Activated CD4-positive, alpha-beta T cell treated with anti-CD3 and anti-CD28 coated beads, Interleukin-10, Interleukin-2, amounts not matched to agents 100 ng/mL and 50 ng/mL, durations not matched to agents 16 hours and 8 hours (primary cell): ENCODE measurements around the gene TSPAN4.

Experiments
- DNase-seq: peaks from one replicate; pipeline ENCODE4 v3.0.0-alpha.2; 2020

Gene TSPAN4

GRCh38 chr11:853682-854448 is 11.2 kb downstream of the TSPAN4 start:
- DNase-seq = no peak

DNA sequence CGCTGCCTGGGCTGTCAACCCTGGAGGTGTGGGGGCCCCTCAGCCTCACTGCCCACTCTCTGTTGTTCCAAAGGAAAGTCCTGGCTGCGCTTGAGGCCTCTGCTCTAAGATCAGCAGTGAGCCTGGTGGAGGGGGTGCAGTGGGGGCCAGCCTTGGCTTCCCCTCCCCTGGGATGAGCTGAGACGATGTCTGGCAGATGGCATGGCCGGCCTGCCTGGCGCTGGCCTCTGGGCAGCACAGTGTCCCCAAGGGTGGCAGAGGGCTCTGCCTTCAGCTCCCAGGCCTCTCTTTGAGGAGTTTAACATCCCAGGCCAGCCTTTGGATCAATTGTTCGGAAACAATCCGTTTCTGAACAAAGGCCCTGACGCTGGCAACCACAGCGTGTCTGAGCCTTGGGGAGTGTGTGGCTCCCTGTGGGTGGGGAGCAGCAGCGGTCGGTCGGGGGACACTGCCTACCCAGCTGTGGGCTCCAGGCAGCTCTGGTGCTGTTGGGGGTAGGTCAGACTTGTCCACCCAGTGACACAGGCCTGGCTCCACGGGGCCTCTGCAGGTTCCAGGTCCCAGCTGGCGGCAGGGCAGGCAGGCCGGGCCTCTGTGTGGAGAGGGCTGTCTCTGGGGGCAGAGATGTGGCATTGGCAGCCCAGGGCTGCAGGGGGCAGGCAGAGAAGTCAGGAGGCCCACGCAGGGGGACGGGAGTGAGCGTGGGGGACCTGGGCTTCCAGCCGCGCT is 12.1 kb downstream of the TSPAN4 start:
- DNase-seq = no peak

- no peak for DNase-seq
Measured at GRCh38 chr11:855330-855674, 12.7 kb downstream of the TSPAN4 start.

DNA sequence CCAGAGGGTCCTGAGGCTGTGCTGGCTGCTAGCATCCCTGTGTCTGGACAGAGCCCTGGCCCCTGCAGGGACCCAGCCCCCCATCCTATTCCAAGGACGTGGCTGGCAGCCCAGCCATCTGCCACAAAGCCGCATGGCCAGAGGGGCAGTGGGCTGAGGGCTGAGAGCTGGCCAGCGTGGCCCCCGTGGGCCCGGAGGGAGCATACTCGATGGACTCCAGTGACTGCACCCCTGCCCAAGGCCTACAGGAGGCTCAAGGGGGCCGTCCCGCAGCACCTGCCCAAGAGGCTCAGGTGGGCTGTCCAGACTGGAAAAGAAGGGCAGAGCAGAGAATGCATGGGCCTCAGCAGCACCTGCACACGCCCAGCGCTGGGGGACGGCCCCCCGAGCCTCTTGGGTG is 13.1 kb downstream of the TSPAN4 start:
- DNase-seq = no peak

DNA sequence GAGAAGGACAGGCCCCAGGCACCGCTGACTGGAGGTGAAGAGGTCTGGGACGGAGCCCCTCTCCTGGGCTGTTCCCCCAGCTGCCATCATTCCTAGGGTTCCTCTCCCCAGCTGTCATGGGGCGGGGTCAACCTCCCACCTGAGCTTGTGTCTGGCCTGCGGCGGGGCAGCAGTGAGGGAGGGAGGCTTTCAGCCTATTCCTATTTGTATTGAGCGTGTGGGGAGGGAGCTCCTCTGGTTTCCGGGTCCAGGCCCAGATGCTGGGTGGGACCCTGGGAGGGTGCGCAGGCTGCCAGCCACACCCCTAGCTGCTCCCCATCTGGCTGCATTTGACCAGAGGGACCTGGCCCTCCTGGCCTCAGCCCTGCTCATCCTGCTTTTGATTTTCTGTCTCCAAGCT is 13.7 kb downstream of the TSPAN4 start:
- DNase-seq = no peak

DNA sequence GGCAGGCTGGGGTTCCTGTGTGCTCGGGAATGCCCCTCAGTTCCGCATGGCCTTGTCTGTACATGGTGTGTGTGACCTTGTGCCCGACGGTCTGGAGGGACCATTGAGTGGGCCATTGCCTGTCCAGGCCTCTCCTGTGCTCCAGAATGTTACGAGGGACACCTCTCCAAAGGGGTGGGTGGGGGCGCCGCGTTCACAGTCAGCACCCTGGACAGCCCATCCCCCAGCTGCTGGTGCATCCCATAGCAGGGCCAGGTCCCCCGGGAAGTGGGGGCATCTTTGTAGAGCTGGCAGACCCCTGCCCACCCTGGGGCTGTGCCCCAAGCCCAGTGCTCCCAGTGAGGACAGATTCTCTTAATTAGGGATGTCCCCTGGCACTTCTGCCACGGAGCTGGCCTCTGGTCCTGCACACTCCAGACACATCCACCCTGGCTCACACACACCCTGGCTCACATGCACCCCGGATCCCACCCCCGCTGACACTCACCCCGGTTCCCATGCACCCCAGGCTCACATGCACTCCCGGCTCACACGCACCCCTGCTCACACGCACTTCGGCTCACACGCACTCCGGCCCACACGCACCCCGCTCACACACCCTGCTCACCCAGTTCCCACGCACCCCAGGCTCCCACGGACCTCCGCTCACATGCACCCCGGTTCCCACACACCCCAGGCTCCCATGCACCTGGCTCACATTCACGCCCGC is 15.6 kb downstream of the TSPAN4 start:
- no peak for DNase-seq

DNA sequence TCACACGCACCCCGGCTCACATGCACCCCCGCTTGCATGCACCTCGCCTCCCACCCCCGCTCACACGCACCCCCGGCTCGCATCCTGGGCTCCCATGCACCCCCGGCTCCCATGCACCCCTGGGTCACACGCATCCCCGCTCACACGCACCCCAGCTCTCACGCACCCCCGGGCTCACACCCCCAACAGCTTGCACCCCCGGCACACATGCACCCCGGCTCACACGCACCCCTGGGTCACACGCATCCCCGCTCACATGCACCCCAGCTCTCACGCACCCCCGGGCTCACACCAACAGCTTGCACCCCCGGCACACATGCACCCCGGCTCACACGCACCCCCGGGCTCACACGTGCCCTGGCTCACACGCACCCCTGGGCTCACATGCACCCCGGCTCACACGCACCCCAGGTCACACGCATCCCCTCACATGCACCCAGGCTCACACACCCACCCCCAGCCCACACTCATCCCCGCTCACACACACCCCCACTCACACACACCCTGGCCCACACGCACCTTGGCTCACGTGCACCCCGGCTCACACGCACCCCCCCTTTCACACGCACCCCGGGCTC is 16.2 kb downstream of the TSPAN4 start:
- no peak for DNase-seq

GRCh38 chr11:859394-860131 is 16.9 kb downstream of the TSPAN4 start:
- no peak for DNase-seq

DNA sequence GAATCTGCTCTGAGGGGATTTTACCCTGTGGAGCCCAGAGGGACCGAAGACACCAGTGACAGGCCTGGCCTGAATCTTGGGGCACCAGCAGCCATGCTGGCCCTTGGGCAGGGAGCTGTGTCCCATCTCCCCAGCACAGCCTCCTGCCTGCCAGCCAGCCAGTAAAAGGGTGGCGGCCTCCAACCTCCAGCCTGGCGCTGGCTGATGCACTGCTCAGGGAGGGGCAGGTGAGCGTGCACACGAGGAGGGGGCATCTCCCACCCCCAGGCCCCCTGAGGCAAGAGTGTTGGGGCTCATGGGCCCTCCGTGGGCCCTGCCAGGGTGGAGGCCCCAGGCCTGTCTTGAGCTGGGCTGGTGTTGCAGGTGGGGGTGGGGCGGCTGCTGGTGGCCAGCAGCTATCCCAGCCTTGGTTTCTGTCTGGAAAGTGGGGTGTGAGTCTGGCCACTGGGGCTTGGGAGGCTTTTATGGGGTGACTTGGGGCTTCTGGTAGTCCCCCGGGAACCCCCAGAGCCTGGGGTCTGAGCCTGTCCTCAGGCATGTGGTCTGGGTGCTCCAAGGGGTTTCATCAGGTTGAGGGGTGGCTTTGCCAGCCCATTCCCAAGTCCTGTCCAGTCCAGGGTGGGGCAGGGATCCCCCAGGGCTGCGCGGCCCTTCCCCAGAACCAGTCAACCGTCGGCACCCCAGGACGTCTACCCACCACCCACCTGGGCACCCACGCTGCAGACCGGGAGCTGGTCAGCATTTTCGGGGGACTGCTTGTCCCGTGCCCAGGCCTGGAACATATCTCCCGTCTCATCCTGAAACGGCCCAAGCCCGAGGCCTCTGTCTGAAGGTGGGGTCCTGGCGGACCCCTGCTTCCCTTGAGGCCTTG is 17.8 kb downstream of the TSPAN4 start:
- no peak for DNase-seq

GRCh38 chr11:861105-861479 is 18.4 kb downstream of the TSPAN4 start:
- DNase-seq = no peak

DNA sequence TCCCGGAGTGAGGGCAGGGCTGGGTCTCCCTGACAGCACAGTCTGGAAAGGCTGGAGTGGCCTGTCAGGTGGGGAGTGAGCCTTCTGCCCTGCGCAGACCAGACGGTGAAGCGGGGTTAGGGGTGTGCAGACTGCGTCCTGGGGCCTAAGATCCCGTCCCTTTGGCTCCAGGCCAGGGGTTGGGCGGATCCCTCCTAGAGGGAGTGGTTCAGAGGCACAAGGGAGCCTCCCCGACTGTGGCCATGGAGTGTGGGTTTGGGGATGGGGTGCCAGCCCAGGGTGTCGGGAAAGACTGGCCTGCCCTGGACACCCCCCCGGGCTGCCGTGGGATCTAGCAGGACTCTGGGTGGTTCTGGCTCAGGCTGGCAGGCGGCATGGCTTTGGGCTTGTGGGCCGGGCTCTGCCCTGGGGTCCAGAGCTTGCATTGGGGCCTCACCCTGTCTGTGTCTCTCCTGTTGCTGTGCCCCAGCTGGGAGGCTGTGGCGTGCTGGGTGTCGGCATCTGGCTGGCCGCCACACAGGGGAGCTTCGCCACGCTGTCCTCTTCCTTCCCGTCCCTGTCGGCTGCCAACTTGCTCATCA is 19.5 kb downstream of the TSPAN4 start:
- DNase-seq = no peak

DNA sequence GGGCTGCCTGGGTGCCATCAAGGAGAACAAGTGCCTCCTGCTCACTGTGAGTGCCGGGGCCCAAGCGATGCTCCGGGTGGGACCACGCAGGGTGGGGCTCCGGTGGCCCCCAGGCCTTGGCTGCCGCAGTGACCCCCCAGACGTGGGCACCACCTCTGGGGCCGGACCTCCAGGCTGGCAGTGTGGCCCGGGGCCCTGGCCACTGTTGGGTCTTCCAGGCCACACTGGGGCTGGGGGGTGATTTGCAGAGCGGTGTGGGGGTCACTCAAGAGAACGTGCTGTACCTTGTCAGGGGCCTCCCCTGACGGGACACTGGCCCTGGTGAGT is 20.0 kb downstream of the TSPAN4 start:
- DNase-seq = no peak

DNA sequence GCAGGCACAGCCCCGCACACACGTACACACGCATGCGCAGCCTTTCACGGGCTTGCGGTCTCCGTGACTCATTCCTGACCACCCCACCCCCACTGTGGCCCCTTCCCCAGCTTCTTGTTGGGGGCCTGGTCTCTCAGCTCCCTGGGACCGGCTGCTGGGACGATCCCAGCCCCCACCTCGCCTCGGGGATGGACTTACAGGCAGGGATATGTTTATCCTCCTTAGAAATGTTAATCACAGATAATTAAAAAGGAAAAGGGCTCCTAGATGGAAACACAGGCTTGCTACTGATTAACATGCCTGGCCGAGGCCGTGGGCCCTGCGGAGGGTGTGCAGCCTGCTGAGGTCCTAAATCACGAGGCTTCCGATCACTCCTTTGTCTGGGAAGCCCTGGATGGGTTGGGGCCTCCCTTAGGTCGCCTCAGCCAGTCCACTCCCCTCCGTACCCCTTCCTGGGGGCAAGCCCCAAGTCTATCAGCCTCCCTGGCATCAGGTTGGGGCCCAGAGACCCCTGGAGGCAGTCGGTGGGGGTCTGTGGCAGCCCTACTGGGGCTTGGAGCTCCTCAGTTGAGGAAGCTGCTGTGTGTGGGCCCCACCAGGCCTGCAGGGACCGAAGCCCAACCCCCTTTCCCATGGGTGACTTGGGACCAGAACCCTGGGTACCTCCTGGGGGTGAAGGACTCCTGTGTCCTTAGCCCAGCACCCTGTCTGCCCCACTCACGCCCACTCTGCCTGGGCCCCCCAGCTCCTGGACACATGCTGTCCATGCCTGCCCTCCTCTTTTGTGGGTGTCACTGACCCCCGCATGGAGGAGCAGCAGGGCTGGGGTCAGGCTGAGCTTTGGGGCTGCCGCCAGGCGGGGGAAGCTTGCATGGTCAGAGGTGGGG is 20.6 kb downstream of the TSPAN4 start:
- DNase-seq = no peak

- DNase-seq = no peak
Measured at GRCh38 chr11:863910-864827, 21.5 kb downstream of the TSPAN4 start.

DNA sequence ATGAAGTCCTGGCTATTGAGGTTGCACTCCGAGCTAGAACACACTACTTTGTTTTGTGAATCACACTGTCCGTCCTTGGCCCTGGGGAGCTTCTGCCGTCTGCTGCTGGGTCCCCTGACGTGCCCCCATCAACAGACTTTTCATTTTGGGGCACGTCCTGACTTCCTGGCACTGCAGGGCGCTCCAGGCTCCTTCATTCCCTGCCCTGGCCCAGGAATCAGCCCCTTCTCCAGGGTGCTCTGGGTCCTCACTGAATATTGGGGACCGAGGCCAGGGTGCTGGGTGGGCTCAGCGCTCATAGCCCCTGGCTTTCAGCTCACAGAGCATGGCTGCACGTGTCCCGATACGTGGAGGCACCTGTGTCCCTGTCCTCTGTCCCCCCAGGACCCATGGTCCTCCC is 22.2 kb downstream of the TSPAN4 start:
- no peak for DNase-seq

DNA sequence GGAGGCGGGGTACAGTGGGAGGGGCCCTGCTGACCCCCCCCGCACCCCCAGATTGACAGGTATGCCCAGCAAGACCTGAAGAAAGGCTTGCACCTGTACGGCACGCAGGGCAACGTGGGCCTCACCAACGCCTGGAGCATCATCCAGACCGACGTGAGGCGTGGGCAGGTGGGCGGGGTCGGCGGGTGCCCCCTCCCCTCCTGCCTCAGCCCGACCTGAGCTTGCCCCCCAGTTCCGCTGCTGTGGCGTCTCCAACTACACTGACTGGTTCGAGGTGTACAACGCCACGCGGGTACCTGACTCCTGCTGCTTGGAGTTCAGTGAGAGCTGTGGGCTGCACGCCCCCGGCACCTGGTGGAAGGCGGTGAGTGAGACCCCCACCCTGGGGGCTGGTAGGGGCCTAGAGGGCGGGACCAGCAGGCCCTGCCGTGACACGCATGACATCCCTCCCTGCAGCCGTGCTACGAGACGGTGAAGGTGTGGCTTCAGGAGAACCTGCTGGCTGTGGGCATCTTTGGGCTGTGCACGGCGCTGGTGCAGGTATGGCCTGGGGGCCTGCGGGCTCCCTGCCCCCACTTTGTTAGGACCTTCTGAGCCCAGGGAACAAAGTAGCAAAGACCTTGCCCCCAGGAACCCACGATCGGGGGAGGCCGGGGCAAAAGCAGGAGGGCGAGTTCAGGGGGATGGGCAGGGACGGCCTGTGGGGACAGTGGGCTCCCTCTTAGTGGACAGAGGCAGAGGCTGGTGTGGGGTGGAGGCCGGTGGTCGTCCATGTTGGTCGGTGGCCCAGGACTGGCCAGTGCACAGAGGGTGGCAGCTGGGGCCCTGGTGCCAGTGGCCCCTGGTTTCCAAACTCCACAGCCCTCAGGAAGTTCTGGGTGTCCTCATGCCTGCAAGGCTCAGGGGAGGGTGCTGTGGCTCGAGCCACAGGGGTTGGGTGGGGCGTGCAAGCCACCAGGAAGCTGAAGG is 23.1 kb downstream of the TSPAN4 start:
- DNase-seq = no peak

DNA sequence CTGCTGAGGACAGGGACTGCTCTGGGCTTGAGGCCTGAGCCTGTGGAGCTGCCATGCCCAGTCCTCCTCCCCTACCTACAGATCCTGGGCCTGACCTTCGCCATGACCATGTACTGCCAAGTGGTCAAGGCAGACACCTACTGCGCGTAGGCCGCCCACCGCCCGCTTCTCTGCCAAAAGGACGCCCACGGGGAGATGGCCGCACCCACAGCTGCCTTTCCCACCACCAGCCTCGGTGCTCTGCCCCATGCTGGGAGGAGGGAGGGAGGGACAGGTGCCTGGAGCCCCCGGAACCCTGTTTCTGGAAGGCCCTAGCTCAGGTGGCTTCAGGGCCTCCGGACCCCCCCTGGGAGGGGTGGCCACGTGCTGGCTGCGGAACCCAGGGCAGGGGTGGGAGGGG is 23.8 kb downstream of the TSPAN4 start:
- DNase-seq = no peak

GRCh38 chr11:867856-868358 is 25.3 kb downstream of the TSPAN4 start:
- DNase-seq = no peak
